GM23338 (cell line): ENCODE measurements around the gene RNFT2.

Experiments used
- CREB1 ChIP-seq: fragments of 250-450 bp; sonication (Bioruptor Pico); IDR thresholded peaks from 2 replicates; pipeline ENCODE4 v1.5.0; 2020; ENCODE audit warnings: low read depth, mild to moderate bottlenecking, moderate library complexity
- EZH2 ChIP-seq: fragments of 200-600 bp; sonication (generic); IDR thresholded peaks from one replicate; pipeline ENCODE4 v1.8.0; 2017; ENCODE audit warnings: antibody characterized with exemption, mild to moderate bottlenecking, low read depth; ENCODE audit not compliant: unreplicated experiment
- NANOG ChIP-seq: IDR thresholded peaks from 2 replicates; pipeline ENCODE4 v1.6.1; 2016; ENCODE audit warnings: antibody characterized with exemption, borderline replicate concordance
- POLR2AphosphoS5 ChIP-seq: IDR thresholded peaks from 2 replicates; pipeline ENCODE4 v1.6.1; 2016; ENCODE audit warnings: antibody characterized with exemption, low read depth
- TF ChIP-seq, protein P1 (sequence below), 2 experiments: fragments of 200-600 bp in 1 of 2; sonication (generic) in 1 of 2; conservative IDR thresholded peaks; 2 replicates each; pipeline versions ENCODE4 v1.5.1 to v1.6.1; 2016 to 2017; ENCODE audit warnings: antibody characterized with exemption in 2 of 2, low read depth in 2 of 2, mild to moderate bottlenecking in 2 of 2, moderate library complexity in 1 of 2
- TF ChIP-seq, protein P2 (sequence below): IDR thresholded peaks from one replicate; pipeline ENCODE4 v1.6.1; 2018; ENCODE audit warnings: antibody characterized with exemption; ENCODE audit not compliant: unreplicated experiment

DNA sequence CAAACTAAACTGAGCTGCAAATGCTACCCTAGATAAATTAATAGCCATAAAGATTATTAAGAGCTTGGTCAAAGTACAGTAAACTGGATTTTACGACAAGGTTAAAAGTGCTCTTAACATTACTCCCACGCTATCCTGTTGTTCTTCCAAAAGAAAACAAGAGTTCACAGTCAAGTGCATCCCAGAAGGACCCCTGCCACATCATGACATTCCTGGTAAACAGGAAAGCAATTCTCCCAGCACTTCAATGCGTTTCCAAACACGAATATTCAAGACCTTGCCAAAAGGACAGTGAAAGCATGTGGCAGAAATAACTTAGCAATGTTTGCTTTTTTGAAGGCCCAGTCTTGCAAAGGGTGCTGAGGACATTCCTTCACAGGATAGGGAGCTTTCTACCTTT lies 11.4 kb upstream of the RNFT2 start:
- TF ChIP-seq, protein P1, sequence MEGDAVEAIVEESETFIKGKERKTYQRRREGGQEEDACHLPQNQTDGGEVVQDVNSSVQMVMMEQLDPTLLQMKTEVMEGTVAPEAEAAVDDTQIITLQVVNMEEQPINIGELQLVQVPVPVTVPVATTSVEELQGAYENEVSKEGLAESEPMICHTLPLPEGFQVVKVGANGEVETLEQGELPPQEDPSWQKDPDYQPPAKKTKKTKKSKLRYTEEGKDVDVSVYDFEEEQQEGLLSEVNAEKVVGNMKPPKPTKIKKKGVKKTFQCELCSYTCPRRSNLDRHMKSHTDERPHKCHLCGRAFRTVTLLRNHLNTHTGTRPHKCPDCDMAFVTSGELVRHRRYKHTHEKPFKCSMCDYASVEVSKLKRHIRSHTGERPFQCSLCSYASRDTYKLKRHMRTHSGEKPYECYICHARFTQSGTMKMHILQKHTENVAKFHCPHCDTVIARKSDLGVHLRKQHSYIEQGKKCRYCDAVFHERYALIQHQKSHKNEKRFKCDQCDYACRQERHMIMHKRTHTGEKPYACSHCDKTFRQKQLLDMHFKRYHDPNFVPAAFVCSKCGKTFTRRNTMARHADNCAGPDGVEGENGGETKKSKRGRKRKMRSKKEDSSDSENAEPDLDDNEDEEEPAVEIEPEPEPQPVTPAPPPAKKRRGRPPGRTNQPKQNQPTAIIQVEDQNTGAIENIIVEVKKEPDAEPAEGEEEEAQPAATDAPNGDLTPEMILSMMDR (conservative IDR thresholded peaks at IDR 0.05; ENCODE audit: low read depth in 2 of 2), result no peak
- TF ChIP-seq CREB1 (CRISPR knock-in tag) (no peak), POLR2AphosphoS5 (no peak), NANOG (no peak), EZH2 (no peak)
- TF ChIP-seq, protein P2, sequence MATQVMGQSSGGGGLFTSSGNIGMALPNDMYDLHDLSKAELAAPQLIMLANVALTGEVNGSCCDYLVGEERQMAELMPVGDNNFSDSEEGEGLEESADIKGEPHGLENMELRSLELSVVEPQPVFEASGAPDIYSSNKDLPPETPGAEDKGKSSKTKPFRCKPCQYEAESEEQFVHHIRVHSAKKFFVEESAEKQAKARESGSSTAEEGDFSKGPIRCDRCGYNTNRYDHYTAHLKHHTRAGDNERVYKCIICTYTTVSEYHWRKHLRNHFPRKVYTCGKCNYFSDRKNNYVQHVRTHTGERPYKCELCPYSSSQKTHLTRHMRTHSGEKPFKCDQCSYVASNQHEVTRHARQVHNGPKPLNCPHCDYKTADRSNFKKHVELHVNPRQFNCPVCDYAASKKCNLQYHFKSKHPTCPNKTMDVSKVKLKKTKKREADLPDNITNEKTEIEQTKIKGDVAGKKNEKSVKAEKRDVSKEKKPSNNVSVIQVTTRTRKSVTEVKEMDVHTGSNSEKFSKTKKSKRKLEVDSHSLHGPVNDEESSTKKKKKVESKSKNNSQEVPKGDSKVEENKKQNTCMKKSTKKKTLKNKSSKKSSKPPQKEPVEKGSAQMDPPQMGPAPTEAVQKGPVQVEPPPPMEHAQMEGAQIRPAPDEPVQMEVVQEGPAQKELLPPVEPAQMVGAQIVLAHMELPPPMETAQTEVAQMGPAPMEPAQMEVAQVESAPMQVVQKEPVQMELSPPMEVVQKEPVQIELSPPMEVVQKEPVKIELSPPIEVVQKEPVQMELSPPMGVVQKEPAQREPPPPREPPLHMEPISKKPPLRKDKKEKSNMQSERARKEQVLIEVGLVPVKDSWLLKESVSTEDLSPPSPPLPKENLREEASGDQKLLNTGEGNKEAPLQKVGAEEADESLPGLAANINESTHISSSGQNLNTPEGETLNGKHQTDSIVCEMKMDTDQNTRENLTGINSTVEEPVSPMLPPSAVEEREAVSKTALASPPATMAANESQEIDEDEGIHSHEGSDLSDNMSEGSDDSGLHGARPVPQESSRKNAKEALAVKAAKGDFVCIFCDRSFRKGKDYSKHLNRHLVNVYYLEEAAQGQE, result no peak
